Measurements from ENCODE around the gene UFSP1.

UFSP1 gene

DNA sequence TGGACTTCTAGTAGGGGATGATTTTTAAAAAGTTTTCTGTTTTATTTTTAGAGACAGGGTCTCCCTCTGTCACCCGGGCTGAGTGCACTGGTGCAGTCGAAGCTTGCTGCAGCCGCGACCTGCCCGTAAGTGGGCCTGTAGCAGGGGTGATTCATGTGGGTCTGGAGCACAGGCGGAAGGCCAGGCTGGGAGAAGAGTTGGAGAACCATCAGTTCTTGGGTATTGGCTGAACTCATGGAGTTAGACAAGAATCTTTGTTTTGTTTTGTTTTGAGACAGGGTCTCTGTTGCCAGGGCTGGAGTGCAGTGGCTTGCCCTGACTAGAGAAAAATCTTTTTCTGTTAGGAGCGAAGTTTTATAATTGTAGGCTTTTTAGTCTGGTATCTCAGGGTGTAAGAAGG, 8.9 kb downstream of the UFSP1 start:
- no peak for DNase-seq

DNA sequence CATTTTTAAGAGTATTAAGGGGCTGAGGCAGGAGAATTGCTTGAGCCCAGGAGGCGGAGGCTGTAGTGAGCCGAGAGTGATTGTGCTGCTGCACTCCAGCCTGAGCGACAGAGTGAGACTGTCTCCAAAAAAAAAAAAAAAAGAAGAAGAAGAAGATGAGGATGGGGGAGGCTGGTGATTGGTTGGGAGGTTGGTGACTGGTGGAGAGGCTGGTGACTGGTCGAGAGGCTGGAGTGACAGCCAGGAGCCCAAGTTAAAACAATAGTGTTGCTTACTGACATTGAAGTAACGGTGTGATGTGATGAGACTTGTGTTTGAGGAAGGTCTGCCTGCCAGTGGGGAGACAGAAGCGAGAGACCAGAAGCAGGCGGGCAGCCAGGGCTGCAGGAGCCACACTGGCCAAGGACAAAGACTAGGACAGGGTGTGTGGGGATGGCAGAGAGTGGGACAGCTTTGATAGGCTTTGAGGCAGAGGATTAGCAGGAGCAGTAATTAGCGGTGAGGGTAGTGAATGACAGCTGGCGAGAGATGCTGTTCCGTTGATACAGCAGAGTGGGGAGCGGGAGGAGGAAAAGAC, 9.7 kb downstream of the UFSP1 start:
- no peak for DNase-seq

DNA sequence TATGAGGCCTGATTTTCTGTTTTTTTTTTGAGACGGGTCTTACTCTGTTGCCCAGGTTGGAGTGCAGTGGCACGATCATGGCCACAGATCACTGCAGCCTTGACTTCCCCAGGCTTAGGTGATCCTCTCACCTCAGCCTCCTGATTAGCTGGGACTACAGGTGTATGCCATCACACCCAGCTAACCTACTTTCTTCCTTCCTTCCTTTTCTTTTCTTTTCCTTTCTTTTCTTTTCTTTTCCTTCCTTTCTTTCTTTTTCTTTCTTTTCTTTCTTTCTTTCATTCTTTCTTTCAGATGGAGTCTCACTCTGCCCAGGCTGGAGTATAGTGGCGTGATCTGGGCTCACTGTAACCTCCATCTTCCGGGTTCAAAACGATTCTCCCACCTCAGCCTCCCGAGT, 10.8 kb downstream of the UFSP1 start:
- DNase-seq = no peak

DNA sequence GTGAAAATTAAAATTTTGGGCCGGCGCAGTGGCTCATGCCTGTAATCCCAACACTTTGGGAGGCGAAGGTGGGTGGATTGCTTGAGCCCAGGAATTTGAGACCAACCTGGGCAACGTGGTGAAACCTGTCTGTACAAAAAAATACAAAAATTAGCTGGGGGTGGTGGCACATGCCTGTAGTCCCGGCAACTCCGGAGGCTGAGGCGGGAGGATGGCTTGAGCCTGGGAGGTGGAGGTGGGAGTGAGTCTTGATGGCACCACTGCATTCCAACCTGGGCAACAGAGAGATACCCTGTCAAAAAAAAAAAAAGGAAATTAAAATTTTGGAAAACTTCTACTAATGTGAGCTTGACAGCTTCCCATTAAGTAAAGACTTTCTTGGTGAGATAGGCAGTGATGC, 11.5 kb downstream of the UFSP1 start:
- no peak for DNase-seq

DNA sequence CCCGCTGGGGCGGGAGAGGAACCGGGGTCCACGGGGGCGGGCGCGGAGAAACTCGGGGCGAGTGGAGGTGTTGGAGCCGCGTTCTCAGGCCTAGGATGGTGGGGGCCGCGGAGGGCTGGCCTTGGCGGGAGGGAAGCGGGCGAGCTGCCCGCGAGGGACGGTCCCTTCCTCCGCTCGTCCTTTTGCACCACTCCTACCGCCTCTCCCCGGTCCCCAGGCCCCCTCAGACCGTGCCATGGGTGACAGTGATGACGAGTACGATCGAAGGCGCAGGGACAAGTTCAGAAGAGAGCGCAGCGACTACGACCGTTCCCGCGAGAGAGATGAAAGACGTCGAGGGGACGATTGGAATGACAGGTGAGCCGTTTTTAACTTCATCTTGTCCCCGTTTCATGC, 14.2 kb downstream of the UFSP1 start:
- no peak for DNase-seq

DNA sequence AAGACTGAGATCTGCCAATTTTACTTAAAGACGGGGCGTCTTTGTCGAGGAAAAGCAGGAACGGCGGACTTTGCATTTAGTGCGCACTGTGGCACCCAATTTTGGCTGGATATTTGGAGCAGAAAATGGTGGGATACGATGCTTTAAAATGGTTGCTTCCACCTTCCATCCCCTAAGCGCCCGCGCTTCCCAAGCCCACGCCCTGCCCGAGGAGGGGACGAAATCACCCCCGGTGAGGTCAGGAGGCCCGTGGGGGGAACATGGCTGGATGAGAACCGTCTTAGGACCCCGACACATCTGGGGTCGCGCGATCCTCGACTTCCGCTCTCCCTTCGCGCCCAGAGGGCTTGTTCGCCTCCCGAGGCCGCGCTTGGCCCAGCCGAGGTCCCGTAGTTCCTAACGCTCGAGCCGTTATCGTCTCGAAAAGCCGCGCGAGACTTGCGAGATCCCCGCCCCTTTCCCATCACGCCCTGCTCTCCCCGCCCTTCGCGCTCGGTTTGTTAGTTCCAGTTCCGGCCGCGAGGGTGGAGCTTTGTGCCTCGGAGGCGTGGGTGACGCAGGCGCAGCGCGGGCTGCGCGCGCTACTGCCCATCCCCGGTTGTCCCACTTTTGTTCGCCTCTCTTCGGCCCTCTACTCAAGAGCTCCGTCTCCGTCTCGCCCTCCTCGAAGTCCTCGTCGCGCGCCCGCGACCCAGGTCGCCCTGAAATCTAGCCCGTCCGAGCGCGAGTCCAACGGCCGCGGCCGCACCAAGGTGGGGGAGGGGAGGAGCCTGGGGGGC, 14.7 kb downstream of the UFSP1 start, which contains the start of gene SRRT:
Gene SRRT (plus strand): TSS at position 527 of the 779 bp plus-strand sequence. CDS start 488 bp downstream, outside the sequence.
- peak; percentile 98 for DNase-seq

DNA sequence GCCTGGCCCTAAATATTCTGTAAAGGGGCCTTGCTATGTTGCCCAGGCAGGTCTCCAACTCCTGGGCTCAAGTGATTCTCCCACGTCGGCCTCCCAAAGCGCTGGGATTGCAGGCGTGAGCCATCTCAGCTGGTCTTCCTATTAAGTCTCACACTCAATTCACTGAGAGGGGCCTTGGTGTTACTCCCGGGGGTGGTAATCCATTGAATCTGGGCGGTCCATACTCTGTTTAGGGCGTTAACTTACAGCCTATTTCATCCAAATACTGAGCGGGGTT, 15.3 kb downstream of the UFSP1 start:
- DNase-seq = no peak

DNA sequence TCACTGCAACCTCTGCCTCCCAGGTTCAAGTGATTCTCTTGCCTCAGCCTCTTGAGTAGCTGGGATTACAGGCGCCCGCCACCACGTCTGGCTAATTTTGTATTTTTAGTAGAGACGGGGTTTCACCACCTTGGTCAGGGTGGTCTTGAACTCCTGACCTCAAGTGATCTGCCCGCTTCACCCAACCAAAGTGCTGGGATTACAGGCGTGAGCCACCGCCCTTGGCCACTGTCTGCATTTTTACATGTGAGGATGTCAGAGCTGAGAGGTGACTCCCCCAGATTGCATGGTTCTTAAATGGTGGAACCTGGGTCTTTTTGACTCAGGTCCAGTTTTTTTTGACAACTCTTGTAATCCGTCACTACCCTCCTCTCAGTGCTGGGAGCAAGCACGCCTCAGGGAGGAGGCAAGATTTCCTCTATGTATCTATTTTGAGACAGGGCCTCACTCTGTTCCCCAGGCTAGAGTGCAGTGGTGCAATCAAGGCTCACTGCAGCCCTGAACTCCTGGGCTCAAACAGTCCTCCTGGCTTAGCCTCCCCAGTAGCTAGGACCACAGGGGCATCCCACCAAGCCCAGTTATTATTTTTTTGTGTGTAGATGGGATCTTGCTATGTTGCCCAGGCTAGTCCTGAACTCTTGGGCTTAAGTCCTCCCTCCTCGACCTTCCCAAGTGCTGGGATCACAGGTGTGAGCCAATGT, 15.8 kb downstream of the UFSP1 start:
- DNase-seq = no peak

DNA sequence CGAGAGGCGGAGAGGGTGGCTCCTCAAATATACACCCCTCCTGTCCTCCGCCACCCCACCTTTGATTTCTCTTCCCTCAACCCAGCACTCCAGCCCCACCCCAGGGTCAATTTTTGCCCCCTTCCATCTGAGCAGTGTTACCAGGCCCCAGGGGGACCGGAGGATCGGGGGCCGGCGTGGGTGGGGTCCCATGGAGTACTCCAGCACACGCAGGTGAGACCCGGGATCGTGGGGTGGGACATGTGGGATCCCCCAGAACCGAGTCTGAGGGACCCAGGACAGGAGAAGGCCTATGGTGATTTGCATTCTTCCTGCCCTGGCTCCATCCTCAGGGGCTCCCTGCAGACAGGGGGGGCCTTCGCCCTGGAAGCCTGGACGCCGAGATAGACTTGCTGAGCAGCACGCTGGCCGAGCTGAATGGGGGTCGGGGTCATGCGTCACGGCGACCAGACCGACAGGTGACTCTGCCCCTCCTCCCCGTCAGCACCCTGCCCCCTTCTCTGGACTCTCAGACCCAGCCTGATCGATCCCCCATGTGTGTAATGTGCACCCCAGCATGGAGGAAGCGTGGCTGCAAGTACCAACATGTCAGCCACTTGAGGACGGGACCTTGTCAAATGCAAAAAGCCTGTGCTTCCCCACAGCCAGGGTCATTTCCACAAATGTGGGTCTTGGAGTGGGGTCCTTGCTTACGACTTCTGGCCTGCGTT, 21.6 kb downstream of the UFSP1 start:
- DNase-seq = no peak

DNA sequence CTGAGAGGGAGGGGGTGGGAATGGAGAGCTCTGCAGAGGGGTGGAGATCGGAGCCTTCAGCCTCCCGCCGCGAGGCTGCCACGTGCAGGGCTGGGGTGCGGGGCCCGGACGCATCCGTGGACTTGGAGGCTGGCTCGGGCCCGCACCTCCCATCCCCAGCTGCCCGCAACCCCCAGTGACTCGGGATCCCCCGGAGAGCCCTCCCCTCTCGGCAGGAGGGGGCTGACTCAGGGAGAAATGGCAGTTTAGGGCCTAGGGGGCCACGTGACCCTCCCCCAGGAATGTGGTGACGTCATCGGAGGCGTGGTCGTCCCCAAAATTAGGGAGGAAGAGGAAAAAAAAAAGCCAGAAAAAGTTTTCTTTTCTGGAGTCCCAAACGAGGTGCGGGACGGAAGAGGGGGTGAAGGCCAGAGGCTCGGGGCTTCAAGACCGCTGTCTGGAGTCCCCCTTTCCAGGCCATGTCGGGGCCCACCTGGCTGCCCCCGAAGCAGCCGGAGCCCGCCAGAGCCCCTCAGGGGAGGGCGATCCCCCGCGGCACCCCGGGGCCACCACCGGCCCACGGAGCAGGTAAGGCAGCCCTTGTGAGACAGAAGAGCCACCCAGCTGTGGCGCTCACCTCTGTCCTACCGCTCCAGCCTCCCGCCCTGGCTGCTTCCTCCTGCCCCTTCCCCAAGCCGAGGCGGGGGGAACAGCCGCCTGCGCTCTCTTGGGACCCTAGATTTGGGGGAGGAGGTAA, 22.3 kb downstream of the UFSP1 start, which contains the start of gene TRIP6:
Gene TRIP6 (plus strand): TSS at position 348 of the 736 bp plus-strand sequence. CDS start 111 bp downstream, at position 459.
- DNase-seq = peak; percentile 96

DNA sequence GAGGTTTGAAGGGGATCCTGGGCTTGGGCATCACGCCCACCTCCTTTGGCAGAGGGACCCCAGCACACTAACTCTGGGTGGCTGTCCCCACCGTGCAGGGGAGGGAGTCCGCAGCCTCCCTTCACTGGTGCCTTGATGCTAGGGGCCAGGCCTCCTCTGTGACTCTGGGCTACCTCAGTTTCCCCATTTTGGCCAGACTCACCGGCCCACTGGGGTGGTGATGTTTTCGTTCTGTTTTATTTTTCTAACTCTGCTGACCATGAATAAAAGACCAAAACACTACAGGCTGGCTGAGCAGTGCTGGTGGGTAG, 22.8 kb downstream of the UFSP1 start:
- DNase-seq = no peak

DNA sequence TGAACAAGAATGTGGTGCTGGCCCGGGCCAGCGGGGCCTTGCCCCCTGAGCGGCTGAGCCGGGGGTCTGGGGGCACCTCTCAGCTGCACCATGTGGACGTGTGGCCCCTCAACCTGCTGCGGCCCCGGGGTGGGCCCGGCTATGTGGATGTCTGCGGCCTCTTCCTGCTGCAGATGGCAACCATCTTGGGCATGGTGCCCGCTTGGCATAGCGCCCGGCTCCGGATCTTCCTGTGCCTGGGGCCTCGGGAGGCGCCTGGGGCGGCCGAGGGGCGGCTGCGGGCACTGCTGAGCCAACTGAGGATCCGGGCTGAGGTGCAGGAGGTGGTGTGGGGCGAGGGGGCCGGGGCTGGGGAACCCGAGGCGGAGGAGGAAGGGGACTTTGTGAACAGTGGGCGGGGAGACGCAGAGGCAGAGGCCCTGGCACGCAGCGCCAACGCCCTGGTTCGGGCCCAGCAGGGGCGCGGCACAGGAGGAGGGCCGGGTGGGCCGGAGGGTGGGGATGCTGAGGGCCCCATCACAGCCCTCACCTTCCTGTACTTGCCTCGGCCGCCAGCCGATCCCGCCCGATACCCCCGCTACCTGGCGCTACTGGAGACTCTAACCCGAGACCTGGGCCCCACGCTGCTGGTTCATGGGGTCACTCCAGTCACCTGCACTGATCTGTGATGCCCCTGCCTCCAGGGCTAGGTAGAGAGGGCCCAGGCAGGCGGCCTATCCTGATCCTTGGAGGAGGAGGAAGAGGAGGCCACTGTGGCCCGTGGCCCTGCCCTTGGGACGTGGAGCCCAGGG, 23.4 kb downstream of the UFSP1 start:
- no peak for DNase-seq

DNA sequence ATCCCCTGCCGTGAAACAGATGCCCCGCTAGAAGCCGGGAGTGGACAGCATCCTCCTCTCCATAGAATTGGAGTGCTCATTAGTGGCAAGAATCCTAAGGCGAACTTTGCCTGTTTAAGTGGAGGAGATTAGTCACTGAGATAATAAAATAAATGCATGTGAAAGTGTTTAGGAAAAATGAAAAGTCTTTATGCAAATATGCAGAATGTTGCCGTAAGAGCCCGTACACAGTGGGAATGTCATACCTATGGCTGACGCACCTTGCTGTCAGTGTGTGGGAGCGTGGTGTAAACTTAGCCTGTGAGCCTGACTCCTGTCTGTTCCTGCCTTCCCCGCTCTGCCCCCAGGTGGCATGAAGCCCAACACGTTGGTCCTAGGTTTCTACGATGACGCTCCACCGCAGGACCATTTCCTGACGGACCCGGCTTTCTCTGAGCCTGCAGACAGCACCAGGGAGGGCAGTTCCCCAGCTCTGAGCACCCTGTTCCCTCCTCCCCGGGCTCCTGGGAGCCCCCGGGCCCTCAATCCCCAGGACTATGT, 24.1 kb downstream of the UFSP1 start:
- DNase-seq = no peak

DNA sequence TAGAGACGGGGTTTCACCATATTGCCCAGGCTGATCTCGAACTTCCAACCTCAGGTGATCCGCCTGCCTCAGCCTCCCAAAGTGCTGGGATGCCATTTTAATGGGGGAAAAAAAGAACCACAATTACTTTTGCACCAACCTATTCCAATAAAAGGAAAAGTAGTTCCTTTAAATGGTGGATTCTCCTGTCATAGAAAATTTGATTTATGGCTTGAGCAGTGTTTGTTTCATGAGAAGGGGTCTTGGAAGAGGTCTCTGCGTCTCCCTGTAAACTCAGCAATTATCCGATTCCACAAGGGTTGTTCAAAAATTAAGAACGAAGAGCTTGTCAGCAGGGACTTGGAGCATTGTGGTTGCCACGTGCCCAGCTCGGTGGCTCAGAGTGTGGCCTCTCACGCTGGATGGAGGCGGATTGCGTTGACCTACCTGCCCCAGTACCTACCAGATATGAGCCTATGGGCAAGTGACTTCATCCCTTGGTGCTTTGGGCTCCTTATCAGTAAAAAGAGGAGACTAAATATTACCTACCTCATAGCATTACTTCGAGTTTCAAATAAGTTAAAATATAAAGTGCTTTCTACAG, 25.2 kb downstream of the UFSP1 start:
- no peak for DNase-seq

DNA sequence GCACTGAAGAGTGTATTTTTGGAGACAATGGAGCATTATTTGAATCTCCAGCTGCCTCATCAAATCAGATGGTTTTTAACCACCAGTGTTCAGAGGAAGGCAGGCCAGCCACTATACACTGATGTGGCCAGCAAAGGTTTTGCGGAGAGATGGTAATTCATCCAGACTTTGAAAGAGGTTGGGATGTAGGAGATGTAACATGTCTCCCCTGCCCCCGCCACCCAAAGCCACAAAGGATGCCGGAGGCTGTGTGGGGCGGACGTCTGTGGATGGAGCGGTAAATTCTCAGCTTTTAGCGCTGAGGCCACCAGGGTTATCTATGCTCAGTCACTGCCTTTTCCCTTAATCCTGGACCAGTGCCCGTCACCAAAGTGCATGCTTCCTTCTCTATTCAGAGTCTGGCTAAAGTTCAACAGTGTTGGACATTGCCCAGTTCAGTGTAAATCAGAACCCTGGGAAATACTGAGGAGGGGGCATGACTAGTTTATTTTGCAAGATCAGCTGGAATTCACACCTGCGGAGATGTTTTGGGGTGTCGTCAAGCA, 26.0 kb downstream of the UFSP1 start:
- DNase-seq = no peak

DNA sequence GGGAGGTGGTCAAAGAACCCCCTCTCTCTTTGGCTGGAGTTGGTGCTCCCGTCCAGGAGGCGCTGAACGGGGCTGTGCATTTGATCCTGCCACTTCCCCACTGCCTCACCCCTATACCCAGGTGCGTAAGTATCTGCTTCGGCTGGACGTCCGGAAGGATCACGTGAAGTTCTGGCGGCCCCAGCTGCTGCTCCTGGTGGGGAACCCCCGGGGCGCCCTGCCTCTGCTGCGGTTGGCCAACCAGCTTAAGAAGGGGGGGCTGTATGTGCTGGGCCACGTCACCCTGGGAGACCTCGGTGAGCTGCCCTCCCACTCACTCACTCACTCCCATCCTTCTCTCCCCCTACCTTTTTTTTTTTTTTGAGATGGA, 27.9 kb downstream of the UFSP1 start:
- DNase-seq = no peak

DNA sequence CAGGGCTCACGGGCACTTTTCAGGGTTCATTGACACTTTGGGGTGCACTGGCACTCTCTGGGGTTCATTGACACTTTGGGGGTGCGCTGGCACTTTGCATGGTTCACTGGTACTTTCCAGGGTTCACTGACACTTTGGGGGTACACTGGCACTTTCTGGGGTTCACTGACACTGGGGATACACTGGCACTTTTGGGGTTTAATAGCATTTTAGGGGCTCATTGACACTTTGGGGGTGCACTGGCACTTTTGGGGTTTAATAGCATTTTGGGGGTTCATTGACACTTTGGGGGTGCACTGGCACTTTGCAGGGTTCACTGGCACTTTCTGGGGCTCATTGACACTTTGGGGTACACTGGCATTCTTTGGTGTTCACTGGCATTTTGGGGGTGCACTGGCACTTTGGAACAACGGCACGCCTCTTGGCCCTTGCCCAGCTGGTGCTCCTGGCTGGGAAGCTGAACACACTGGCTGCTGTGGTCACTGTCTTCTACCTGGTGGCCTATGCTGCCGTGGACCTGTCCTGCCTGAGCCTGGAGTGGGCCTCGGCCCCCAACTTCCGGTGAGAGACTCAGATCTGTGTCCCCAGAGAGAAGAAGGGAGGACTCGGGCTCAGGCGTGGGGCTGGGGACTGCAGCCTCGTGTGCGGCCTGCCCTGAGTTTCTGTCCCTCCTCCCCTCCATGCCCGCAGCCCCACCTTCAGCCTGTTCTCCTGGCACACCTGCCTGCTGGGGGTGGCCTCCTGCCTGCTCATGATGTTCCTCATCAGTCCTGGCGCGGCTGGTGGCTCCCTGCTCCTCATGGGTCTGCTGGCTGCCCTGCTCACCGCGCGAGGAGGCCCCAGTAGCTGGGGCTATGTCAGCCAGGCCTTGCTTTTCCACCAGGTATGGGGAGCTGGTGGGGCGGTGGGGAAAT, 28.6 kb downstream of the UFSP1 start:
- no peak for DNase-seq

DNA sequence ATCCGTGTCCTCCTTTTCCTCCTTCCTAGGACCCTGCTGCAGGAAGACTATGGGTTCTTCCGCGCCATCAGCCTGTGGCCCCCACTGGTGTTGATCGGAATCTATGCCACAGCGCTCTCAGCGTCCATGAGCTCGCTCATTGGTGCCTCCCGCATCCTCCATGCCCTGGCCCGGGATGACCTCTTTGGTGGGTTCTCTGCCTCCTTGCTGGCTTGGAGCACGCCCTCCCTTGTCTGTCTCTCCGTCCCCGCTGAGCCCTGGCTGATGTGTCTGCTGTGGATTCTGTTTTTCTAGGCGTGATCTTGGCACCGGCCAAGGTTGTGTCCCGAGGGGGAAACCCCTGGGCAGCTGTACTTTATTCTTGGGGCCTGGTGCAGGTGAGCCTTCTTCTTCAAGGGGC, 29.7 kb downstream of the UFSP1 start:
- DNase-seq = no peak

DNA sequence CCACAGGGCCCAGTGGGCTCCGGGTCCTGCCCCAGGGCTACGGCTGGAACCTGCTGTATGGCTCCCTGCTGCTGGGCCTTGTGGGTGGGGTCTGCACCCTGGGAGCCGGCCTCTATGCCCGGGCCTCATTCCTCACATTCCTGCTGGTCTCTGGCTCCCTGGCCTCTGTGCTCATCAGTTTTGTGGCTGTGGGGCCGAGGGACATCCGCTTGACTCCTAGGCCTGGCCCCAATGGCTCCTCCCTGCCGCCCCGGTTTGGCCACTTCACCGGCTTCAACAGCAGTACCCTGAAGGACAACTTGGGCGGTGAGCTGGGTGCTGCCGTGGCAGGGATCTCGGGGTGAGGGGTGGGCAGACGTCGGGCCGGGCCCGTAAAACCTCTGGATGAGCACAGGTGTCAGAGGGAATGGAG, 32.6 kb downstream of the UFSP1 start:
- no peak for DNase-seq

DNA sequence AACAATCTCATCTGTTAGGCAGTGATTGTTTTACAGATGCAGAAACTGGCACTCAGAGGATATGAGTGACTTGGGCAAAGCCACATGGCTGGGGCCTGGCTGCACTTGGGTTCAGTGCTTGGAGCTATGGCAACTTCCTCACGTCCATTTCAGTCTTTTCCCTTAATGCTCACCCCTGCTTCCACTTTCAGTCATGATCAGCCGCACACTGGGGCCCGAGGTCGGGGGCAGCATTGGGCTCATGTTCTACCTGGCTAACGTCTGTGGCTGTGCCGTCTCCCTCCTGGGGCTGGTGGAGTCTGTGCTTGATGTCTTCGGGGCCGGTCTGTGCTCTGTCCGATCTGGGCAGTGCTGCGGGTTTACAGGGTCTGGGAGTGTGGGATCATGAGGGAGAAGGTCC, 34.0 kb downstream of the UFSP1 start:
- no peak for DNase-seq

Data from fibroblast of skin of back (primary cell).